Duodenal mucosa (tissue), 2 donors: ENCODE results near the gene ATF5.

Source experiments
- H3K27ac ChIP-seq: one replicate; pipeline ENCODE4 v1.7.0; 2013; ENCODE audit warnings: low read depth, low read length
- H3K27me3 ChIP-seq, 2 donors: one replicate each; pipeline ENCODE4 v1.7.0; 2013; ENCODE audit warnings: low read length in 2 of 2, control low read depth in 1 of 2; ENCODE audit not compliant: insufficient read depth in 2 of 2, control insufficient read depth in 1 of 2
- H3K36me3 ChIP-seq, 2 donors: one replicate each; pipeline ENCODE4 v1.7.0; 2013; ENCODE audit warnings: low read length in 2 of 2, control low read depth in 1 of 2; ENCODE audit not compliant: insufficient read depth in 2 of 2, control insufficient read depth in 1 of 2
- H3K4me1 ChIP-seq, 2 donors: one replicate each; pipeline ENCODE4 v1.7.0; 2013; ENCODE audit warnings: low read length in 2 of 2, control low read depth in 1 of 2; ENCODE audit not compliant: insufficient read depth in 2 of 2, control insufficient read depth in 1 of 2
- H3K4me3 ChIP-seq, 2 donors: one replicate each; pipeline ENCODE4 v1.7.0; 2013; ENCODE audit warnings: low read length in 2 of 2, low read depth in 1 of 2
- H3K9ac ChIP-seq, 2 donors: one replicate each; pipeline ENCODE4 v1.7.0; 2013; ENCODE audit warnings: low read length in 2 of 2, low read depth in 1 of 2
- H3K9me3 ChIP-seq, 2 donors: one replicate each; pipeline ENCODE4 v1.7.0; 2013; ENCODE audit warnings: low read length in 2 of 2, control low read depth in 1 of 2; ENCODE audit not compliant: control insufficient read depth in 1 of 2

Gene ATF5, protein sequence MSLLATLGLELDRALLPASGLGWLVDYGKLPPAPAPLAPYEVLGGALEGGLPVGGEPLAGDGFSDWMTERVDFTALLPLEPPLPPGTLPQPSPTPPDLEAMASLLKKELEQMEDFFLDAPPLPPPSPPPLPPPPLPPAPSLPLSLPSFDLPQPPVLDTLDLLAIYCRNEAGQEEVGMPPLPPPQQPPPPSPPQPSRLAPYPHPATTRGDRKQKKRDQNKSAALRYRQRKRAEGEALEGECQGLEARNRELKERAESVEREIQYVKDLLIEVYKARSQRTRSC

DNA sequence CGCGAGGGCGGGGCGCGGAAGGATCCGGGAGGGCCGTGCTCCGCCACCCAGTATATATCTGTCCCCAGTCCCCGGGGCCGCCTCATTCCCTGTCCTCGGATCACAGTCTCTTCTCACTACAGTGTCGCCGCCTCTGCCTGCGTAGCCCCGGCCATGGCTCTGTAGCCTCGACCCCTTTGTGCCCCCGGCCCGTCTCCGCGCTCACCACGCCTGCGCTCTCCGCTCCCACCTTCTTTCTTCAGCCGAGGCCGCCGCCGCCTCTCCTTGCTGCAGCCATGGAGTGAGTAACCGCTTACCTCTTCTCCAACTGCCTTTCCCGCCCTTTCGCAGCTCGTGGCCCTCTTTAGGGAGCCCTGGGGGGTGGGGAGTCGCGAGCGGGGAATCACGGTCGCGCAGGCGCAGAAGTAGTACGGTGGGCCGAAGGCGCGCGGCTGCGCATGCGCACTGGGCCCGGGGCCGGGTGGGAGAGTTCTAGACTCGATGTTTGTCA, at the start of gene ATF5, which contains the start of gene NUP62:
Gene ATF5 (plus strand): TSS at position 85 of the 490 bp plus-strand sequence. CDS start 1,646 bp downstream, outside the sequence.
Gene NUP62 (minus strand): TSS at position 384 of the 490 bp plus-strand sequence. CDS start 19,697 bp downstream, outside the sequence.
- Histone ChIP-seq H3K9me3 (no peaks in the 10 kb centered on the region), H3K4me1 (peaks cover 11 to 13% of the 10 kb centered on the region in 2 donors), H3K9ac (peak within 1 kb of the TSS; percentile 81 to 98), H3K27me3 (no peaks in the 10 kb centered on the region), H3K4me3 (peak within 1 kb of the TSS; percentile 83 to 98), H3K27ac (peak within 1 kb of the TSS; percentile 90), H3K36me3 (peaks cover 16 to 33% of the 10 kb centered on the region in 2 donors)

DNA sequence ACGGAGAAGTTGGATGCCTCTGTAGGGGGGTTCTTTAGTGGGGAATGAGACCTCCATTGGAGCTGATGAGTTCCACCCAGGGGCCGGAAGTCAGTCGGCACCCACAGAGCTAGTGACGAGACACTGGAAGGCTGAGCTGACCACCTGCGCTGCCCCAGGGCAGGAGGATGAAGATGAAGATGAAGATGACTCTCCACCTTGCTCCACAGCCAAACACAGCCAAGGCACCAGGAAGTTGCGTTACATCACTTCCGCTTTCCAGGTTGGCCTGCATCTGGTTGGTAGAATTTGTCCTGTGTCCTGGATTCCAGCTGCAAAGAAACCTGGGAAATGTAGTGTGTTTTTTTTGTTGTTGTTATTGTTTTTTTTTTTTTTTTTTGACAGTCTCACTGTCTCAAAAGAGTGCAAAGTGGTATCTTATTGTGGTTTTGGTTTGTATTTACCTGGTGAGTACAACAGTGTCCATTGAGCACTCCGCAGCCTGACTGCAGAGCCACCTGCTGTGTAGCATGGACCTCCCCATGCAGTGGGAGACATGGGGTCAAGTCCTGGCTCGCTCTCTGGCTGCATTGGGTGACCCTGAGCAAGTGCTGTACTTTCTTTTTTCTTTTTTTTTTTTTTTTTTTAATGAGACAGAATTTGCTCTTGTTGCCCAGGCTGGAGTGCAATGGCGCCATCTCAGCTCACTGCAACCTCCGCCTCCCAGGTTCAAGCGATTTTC, 49.6 kb upstream of the ATF5 start:
- H3K27ac ChIP-seq, result no peak overlapping the region
- H3K9ac ChIP-seq, result no peak overlapping the region
- H3K27me3 ChIP-seq, result no peaks in the 10 kb centered on the region
- H3K4me1 ChIP-seq, result peaks cover 26 to 28% of the 10 kb centered on the region in 2 donors
- peaks cover 0 to 4% of the 10 kb centered on the region in 2 donors for H3K9me3 ChIP-seq
- peaks cover 31 to 58% of the 10 kb centered on the region in 2 donors for H3K36me3 ChIP-seq
- H3K4me3 ChIP-seq, result no peak overlapping the region

DNA sequence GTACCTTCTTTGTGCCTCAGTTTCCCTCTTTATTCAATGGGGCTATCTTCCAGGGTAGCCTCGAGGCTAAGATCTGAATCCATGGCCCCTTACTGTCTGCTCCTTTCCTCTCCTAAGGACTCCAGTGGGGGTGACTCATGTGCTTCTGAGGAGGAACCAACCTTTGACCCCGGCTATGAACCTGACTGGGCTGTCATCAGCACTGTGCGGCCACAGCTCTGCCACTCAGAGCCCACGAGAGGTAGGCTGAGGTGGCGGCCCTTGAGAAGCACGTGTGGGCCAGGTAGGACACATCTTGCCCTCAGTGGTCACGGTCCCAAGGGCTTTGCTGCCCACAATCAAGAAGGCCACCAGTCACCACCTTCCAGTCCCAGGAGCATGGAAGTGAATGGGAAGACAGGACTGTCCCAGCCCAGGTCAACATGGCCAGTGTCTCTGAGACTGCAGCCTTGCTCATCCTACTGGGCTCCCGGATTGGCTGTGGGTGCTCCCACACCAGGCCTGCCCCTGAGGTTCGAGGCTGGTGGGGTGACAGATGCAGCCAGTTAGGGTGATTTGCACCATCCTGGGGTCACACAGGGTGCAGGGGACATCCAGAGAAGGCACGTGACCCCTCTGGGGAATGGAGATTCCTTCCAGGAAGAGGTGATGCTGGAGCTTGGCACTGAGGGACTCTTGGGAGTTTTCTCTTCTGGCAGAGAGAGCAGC, 48.7 kb upstream of the ATF5 start:
- Histone ChIP-seq H3K27me3 (no peaks in the 10 kb centered on the region), H3K9ac (no peak overlapping the region), H3K36me3 (peaks cover 31 to 62% of the 10 kb centered on the region in 2 donors), H3K4me3 (no peak overlapping the region), H3K9me3 (peaks cover 0 to 4% of the 10 kb centered on the region in 2 donors), H3K4me1 (peaks cover 18 to 25% of the 10 kb centered on the region in 2 donors), H3K27ac (no peak overlapping the region)

DNA sequence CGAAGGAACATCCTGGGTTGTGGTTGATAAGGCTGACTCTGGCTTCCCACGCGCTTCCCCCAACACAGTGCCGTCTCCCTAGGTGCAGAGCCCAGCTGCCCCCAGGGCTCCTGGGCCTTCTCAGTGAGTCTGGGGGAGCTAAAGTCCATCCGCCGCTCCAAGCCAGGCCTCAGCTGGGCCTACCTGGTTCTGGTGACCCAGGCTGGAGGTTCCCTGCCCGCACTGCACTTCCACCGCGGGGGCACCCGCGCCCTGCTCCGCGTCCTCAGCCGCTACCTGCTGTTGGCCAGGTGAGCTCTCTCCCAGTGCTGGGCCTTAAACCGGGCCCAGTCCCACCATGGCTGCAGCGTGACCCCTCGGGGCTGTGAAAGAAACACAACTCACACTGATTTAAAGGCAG, 47.8 kb upstream of the ATF5 start:
- Histone ChIP-seq H3K36me3 (peaks cover 31 to 62% of the 10 kb centered on the region in 2 donors), H3K27me3 (no peaks in the 10 kb centered on the region), H3K27ac (no peak overlapping the region), H3K4me3 (no peak overlapping the region), H3K9me3 (peaks cover 0 to 4% of the 10 kb centered on the region in 2 donors), H3K4me1 (peaks cover 14 to 18% of the 10 kb centered on the region in 2 donors), H3K9ac (no peak overlapping the region)

DNA sequence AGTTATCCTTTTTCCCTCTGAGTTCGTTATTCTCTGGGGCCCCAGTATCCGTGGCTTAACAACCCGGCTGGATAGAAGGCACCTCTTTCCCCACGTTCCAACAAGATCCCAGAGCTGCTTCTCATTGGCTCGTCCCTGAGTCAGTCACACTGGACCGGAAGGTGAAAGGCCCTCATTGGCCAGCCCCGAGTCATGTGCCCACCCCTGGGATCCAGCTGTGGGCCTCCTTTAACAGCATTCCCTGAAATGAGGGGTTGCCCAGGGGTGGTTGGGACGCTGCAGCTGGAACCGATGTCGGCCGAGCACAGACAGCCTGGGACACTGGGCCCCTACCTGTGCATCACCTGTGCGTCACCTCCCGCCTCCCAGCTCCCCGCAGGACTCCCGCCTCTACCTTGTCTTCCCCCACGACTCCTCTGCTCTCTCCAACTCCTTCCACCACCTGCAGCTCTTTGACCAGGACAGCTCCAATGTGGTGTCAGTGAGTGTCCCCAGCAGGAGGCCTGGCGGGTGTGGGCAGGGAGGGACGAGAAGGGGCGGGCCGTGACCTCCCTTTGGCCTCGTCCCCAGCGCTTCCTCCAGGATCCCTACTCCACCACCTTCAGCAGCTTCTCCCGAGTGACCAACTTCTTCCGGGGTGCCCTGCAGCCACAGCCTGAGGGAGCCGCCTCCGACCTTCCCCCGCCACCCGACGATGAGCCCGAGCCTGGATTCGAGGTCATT, 47.2 kb upstream of the ATF5 start:
- no peak overlapping the region for H3K27ac ChIP-seq
- no peak overlapping the region for H3K4me3 ChIP-seq
- H3K36me3 ChIP-seq, result peaks cover 31 to 62% of the 10 kb centered on the region in 2 donors
- H3K4me1 ChIP-seq, result peaks cover 14 to 18% of the 10 kb centered on the region in 2 donors
- no peak overlapping the region for H3K9ac ChIP-seq
- H3K27me3 ChIP-seq, result no peaks in the 10 kb centered on the region
- peaks cover 0 to 4% of the 10 kb centered on the region in 2 donors for H3K9me3 ChIP-seq

DNA sequence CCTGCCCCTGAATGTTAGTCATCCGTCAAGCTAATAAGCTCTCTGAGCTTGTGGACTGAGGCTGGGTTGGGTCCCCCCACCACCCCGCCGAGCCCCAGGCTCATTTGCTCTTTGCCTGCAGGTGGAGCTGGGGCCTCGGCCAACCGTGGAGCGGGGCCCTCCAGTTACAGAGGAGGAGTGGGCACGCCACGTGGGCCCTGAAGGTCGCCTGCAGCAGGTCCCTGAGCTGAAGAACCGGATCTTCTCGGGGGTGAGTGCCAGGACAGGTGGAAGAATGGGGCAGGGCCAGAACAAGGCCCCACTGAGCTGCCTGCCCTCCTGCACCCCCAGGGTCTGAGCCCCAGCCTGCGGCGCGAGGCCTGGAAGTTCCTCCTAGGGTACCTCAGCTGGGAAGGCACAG, 46.4 kb upstream of the ATF5 start:
- H3K27me3 ChIP-seq, result no peaks in the 10 kb centered on the region
- no peak overlapping the region for H3K4me3 ChIP-seq
- no peak overlapping the region for H3K27ac ChIP-seq
- H3K9ac ChIP-seq, result no peak overlapping the region
- peaks cover 21 to 26% of the 10 kb centered on the region in 2 donors for H3K4me1 ChIP-seq
- H3K36me3 ChIP-seq, result peaks cover 31 to 62% of the 10 kb centered on the region in 2 donors
- H3K9me3 ChIP-seq, result peaks cover 0 to 4% of the 10 kb centered on the region in 2 donors

DNA sequence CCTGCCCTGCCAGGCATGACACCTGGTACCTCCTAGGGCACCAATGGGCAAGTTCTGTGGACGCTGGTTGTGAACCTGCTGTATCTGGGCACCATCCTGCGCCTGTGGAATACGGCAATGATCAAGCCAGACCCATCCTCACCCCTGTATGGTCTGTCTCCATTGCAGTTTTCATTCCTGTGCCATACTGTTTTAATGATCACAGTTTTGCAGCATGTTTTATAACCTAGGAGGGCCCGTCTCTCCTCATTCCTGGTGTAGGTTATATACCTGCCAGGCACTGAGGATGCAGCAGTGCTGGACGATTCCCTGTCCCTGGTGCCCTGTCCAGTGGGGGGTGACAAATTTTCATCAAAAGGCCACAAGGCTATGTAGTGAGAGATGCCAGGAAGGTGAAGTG, 45.9 kb upstream of the ATF5 start:
- H3K4me1 ChIP-seq, result peaks cover 24 to 28% of the 10 kb centered on the region in 2 donors
- H3K27ac ChIP-seq, result no peak overlapping the region
- H3K9ac ChIP-seq, result no peak overlapping the region
- H3K9me3 ChIP-seq, result peaks cover 0 to 4% of the 10 kb centered on the region in 2 donors
- no peaks in the 10 kb centered on the region for H3K27me3 ChIP-seq
- H3K36me3 ChIP-seq, result peaks cover 31 to 62% of the 10 kb centered on the region in 2 donors
- no peak overlapping the region for H3K4me3 ChIP-seq

DNA sequence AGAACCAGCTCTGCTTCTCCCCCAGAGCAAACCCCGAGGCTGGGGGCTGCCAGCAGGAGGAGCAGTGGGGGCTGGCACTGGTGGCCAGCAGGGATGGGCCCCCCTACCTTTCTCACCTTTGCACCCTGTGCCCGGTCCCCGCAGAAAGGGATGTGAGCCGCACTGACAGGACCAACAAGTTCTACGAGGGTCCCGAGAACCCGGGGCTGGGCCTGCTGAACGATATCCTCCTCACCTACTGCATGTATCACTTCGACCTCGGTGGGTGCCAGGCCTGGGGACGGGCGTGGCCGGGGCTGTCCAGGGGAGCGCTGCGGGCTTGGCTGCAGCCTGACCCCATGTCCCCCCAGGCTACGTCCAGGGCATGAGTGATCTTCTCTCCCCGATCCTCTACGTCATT, 44.9 kb upstream of the ATF5 start:
- H3K4me1 ChIP-seq, result peaks cover 17 to 18% of the 10 kb centered on the region in 2 donors
- peaks cover 31 to 56% of the 10 kb centered on the region in 2 donors for H3K36me3 ChIP-seq
- H3K9me3 ChIP-seq, result peaks cover 0 to 4% of the 10 kb centered on the region in 2 donors
- H3K4me3 ChIP-seq, result no peak overlapping the region
- no peak overlapping the region for H3K9ac ChIP-seq
- no peak overlapping the region for H3K27ac ChIP-seq
- H3K27me3 ChIP-seq, result no peaks in the 10 kb centered on the region

DNA sequence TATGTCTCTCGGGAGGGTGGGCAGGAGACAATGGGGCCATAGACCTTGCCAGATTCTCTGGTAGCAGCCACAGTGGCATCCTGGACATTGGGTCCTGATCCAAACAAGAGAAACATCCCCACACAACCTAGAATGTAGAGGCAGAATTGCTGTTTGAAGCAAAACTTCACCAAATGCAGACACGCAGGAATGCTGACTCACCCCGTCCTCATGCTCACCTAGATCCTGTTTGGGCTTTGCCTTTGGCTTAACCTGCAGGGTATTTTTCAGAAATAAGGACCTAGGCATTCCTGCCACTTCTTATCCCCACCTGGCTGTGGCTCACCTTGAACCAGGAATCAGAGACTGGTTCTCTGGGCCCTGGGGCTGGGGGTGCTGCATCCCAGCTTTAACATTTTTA, 44.2 kb upstream of the ATF5 start:
- Histone ChIP-seq H3K4me1 (peaks cover 17 to 18% of the 10 kb centered on the region in 2 donors), H3K27ac (no peak overlapping the region), H3K4me3 (no peak overlapping the region), H3K27me3 (no peaks in the 10 kb centered on the region), H3K9ac (no peak overlapping the region), H3K9me3 (peaks cover 0 to 4% of the 10 kb centered on the region in 2 donors), H3K36me3 (peaks cover 31 to 52% of the 10 kb centered on the region in 2 donors)
